NCI-H345 treated with DMSO at 0.1 percent for 48 hours (cell line): Measurements from ENCODE around the gene MAP3K10.
"Not testable (repeated sequence)": the region's sequence is repeated elsewhere in the genome, so short reads cannot be mapped to it uniquely, and the experiment has no call there.

Experiments used
- DNase-seq: peaks from one replicate; lab custom pipeline; 2025; ENCODE audit not compliant: unreplicated experiment; lab: John Stamatoyannopoulos, UW

Gene MAP3K10

DNA sequence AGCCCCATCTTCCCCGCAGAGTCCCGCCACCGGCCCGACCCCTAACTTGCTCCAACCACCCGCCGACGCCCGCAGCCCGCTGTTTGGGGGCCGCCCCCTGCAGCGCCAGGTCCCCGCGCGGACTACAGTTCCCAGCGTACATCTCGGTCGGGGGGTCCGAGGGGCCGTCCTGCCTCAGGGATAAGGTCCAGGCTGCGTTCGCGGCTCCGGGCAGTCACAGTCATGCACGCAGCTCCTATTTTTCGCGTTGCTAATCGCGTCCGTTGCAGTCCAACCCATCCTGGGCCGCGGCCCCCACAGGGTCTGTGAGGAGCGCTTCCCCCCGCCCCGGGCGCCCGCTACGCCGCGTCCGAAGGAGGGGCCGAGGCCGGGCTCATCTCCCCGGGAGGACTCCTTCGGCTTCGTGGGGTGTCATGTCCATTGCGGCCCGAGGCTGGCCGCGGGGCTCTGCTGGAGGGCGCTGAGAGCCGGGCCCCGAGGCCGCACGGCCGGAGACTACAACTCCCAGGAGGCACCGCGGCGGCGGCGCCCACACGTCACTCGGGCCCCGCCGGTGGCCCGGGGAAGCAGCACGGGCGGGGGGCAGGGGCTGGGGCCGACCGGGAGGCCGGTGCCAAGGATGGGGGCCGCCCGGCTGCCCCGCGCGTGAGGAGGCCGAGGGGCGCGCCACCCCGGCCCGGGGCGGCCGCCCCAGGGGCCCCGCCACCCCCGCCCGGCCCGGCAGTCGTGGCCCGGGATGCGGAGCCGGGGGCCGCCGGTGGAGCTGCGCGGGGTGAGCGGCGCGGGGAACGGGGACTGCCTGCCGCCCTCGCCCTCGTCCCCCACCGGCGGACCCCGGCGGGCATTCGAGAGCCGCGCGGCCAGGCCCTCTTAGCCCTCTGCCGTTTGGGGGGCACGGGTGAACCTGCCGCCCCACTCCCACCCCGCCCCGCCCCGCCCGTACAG is at the start of gene MAP3K10:
Gene MAP3K10 (plus strand): TSS at position 536 of the 945 bp plus-strand sequence. CDS start 606 bp downstream, outside the sequence.
- peak; percentile 75 for DNase-seq

DNA sequence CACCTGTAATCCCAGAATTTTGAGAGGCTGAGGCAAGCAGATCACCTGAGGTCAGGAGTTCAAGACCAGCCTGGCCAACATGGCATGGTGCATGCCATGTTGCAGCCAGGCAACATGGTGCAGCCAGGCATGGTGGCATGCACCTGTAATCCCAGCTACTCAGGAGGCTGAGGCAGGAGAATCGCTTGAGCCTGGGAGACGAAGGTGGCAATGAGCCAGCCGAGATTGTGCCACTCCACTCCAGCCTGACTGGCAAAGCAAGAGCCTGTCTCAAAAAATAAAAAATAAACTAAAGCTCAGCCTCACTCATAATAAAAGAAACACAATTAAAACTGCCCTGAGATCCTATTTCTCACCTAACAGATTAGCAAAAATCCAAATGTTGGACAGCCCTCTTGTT is 49.7 kb upstream of the MAP3K10 start:
- no peak for DNase-seq

DNA sequence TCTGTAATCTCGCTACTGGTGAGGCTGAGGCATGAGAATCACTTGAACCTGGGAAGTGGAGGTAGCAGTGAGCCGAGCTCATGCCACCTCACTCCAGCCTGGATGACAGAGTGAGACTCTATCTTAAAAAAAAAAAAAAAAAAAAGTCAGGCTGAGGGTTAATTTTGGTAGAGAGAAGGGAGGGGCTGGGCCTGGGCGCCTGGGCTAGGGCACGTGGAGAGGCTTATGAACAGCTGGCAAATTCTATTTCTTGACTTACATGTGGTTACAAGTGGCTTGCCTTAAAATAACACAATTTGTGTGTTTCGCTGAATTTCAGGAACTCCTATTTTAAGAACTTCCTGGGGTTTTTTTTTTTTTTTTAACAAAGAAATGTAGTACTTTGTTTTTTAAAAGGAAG is 47.6 kb upstream of the MAP3K10 start:
- DNase-seq = no peak

DNA sequence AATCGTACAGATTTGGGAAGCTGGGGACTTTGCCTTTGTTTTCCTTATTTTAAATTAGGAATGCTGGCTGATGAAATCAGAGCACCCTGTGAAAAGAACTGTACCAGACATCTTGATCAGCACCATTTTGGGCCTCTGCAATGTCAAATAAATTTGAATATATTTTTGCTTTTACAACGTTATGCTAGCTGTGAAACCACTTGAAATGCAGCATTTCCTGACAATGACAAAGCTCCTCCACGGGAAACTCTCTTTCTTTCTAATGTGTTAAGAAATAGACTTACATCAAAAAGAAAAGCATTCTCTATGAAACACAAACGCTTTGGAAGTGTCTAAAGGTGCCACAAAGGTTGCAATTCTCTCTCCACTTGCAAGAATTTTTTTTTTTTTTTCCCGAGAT is 47.1 kb upstream of the MAP3K10 start:
- DNase-seq = no peak

DNA sequence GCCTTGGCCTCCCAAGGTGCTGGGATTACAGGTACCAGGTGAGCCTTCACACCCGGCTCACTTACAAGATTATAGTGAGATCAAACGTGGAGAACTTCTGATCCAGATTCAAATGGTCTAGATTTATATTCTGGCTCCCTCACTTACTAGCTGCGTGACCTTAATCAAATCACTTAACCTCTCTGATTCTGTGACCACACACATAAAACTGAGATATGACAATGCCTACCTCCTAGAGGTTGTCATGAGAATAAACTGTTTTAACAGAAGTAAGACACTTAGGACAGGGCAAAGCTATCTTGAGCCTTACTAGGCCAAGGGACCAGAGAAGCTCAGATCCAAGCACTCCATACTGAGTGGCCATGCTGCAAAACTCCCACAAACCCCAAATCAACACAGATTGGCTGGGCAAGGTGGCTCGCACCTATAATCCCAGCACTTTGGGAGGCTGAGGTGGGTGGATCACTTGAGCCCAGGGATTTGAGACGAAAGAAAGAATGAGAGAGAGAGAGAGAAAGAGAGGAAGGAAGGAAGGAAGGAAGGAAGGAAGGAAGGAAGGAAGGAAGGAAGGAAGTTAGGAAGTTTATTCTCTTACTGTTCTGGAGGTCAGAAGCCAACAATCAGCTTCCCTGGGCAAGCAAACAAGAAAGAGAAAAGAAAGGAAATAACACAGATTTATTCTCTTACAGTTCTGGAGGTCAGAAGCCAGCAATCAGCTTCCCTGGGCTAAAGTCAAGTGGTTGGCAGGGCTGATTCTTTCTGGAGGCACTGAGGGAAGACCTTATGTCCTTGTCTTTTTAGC is 46.1 kb upstream of the MAP3K10 start:
- DNase-seq = no peak

DNA sequence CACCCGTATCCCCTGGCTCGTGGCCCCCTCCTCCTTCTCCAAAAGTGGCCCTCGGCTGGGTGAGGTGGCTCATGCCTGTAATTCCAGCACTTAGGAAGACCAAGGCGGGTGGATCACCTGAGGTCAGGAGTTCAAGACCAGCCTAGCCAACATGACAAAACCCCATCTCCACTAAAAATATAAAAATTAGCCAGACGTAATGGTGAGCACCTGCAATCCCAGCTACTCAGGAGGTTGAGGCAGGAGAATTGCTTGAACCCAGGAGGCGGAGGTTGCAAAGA is 45.5 kb upstream of the MAP3K10 start:
- DNase-seq = not testable (repeated sequence)

DNA sequence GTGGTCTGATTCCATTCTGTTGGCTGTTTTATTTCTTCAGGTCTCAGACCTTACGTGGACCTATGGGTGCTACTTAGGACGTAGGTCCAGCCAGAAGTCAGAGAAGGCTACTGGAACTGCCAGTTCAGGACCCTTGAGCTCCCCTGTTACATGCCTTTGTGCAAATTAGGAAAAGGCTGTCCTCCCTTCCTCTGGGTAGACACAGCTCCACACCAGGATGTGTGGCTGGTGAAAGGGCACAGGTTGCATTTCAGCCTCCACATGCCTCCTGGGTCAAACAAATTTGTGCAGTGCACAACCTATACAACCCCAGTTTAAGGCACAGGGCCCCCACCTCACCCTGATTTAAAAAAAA is 43.9 kb upstream of the MAP3K10 start:
- DNase-seq = no peak

DNA sequence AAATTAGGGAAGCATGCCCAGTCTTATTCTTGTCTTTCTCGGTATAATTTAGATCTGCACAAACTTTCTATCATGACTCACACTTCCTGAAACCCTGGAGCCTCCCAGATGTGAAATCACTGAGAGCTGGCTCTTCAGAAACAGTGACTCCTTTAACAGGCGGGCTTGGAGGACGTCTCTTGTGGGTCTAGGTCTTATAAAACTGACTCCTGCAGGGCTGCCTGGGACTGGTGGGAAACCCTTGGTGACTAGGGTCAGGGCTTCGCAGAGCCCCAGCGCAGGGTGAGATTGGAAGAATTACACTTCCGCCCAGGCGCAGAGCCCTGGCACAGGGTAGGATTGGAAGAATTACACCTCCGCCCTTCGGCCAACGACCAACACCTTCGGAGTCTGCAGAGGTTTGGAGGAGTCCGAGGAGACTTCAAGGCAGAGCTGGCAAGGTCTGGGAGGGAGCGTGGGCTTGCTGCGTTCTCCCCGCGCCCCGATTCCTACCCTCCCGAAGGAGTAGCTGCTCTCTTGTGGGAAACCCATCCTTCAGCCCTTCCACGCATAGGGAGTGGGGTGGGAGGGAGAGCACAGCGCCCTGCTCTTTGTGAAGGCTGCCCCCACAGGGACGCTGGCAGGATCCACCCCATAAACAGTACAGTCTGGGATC is 43.4 kb upstream of the MAP3K10 start:
- no peak for DNase-seq

DNA sequence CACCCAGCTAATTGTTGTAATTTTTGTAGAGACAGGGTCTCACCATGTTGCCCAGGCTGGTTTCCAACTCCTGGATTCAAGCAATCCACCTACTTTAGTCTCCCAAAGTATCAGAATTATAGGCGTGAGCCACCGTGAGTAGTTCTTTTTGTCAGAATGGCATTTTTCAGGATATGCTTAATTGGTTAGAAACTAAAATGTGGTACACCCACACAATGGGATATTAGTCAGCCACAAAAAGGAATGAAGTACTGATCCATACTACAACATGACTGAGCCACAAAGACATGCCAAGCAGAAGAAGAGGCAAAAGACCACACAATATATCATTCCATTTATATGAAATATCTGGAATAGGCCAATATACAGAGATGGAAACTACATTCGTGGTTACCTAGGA is 41.7 kb upstream of the MAP3K10 start:
- no peak for DNase-seq

DNA sequence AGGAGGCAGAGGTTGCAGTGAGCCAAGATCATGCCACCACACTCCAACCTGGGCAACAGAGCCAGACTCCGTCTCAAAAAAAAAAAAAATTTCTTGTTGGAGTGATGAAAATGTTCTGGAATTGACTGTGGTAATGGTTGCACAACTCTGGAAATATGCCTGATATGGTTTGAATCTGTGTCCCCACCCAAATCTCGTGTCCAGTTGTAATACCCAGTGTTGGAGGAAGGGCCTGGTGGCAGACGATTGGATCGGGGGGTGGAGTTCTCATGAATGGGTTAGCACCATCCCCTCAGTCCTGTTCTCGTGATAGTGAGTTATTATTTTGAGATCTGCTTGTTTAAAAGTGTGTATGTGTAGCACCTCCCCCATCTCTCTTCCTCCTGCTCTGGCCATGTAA is 41.1 kb upstream of the MAP3K10 start:
- DNase-seq = no peak

DNA sequence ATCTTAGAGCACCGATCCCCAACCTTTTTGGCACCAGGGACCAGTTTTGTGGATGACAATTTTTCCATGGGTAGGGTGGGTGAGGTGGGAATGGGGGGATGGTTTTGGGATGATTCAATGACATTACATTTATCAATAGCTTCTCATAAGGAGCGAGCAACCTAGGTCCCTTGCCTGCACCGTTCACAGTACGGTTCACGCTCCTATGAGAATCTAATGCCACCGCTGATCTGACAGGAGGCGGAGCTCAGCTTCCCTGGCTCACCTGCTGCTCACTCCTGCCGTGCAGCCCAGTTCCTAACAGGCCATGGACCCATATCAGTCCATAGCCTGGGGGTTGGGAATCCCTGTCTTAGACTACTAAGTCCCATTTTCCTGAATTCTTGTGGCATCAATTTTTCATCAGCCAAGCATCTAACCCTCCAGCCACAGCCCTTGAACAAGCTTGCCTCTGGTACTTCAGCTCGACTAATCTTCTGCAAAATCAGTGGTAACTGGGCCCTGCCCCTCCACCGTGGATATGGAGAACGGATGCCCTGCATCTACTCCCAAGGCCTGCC is 37.0 kb upstream of the MAP3K10 start:
- DNase-seq = no peak

DNA sequence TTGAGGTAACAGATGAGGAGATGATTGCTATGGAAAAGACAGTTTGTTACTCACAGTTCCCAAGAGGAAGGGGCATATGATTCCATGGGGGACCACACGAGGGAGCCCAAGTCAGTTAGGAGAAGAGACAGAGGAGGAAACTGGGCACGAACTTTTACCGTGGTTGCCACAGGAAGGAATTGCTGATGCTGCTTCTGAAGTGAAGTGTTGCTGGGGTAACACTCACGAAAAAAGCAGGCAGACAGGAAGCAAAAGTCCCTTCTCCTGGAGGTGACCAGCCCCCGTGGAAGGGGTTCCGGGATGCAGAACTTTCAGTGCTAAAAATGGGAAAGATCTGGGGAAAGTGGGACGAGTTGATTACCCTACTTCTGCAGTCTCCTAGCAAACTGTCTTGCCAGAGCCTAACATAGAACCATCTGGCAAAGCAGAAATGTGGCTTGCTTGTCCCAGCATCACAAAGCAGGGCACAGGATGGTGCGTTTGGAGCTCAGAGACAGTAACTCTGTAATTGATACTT is 35.4 kb upstream of the MAP3K10 start:
- DNase-seq = no peak

DNA sequence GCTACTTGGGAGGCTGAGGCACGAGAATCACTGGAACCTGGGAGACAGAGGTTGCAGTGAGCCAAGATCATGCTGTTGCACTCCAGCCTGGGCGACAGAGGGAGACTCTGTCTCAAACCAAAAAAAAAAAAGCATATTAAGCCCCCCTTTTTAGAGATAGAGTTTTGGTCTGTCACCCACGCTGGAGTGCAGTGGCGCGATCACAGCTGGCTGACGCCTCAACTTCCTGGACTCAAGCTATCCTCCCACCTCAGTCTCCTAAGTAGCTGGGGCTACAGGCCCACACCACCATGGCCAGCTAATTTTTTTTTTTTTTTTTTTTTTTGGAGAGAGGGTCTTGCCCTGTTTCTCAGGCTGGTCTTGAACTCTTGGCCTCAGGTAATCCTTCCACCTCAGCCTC is 34.2 kb upstream of the MAP3K10 start:
- DNase-seq = no peak

DNA sequence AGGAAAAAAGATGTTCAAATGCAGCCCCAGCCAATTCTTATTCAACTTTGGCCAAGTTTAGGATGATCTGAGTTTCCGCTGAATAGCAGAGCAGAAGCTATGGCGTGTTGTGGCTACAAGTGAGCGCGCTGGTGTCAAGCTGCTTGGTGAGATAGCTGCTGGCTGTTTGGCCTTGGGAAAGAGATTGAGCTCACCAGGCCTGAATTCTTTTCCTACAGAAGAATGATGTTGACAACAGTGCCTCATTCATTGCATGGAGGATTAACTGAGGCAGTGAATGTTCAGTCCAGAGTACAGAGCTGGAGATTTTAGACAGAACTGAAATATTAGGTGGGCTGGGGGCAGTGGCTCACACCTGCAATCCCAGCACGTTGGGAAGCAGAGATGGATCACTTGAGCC is 31.5 kb upstream of the MAP3K10 start:
- DNase-seq = no peak

DNA sequence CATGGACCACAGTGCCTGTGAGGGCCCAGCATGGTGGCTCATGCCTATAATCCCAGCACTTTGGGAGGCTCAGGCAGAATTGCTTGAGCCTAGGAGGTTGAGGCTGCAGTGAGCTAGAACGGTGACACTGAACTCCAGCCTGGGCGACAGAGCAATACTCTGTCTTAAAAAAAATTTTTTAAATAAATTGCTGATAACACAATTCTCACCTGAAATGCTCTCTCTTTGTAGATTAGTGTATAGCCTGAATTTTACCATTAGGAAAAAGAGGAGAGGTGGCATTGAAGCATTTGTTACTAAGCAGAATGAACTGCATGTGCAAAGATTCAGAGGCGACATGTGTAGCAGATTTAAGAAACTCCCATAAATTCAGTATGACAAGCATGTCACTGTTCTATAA is 29.1 kb upstream of the MAP3K10 start:
- DNase-seq = no peak

DNA sequence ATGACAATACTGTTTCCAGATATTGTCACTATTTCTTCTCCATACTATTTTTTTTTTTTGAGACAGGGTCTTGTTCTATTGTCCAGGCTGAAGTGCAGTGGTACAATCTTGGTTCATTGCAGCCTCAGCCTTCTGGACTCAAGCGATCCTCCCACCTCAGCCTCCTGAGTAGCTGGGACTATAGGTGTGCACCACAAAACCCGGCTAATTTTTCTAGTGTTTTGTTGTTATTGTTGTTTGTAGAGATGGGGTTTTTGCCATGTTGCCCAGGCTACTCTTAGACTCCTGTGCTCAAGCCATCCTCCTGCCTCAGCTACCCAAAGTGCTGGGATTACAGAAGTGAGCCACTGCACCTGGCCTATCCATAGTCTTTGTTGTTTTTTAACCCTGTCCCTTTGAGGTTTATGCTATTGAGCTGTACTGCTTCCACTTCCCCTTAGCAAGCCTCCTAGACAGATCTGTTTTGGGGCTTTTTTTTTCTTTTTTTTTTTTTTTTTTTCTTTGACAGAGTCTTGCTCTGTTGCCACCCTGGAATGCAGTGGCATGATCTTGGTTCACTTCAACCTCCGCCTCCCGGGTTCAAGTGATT is 27.6 kb upstream of the MAP3K10 start:
- DNase-seq = no peak

DNA sequence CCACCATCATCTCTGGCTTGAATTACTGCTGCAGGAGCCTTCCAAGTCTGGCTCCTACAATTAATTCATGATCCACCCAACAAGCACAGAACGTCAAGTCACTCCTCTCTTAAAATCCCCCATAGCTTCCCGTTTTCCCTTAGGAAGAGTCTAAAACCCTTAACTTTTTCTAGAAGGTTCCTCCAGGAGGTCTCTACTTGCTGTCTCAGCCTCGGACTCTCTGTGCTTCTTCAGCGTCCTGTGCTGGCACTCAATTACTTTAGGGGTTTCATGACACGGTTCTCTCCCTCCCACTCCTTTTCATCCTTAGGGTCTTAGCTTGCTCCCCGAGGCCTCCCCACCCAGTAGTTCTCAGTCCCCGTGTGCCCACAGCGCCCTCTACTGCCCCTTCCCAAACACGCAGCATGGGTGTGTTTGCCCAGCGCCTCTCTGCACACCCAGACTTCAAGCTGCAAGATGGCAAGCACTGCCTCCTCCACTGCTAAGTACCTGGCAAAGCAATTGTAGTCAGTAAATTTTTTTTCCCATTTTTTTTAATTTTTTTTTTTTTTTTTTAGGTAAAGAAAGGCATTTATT is 25.8 kb upstream of the MAP3K10 start:
- no peak for DNase-seq

DNA sequence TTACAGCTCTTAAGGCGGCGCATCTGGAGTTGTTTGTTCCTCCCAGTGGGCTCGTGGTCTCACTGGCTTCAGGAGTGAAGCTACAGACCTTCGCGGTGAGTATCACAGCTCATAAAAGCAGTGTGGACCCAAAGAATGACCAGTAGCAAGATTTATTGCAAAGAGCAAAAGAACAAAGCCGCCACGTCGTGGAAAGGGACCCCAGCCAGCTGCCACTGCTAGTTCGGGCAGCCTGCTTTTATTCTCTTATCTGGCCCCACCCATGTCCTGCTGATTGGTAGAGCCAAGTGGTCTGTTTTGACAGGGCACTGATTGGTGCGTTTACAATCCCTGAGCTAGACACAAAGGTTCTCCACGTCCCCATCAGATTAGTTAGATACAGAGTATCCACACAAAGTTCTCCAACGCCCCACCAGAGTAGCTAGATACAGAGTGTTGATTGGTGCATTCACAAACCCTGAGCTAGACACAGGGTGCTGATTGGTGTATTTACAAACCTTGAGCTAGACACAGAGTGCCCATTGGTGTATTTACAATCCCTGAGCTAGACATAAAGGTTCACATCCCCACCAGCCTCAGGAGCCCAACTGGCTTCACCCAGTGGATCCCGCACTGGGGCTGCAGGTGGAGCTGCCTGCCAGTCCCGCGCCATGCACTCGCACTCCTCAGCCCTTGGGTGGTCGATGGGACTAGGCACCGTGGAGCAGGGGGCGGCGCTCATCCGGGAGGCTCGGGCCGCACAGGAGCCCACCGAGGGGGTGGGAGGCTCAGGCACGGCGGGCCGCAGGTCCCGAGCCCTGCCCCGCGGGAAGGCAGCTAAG is 21.5 kb upstream of the MAP3K10 start:
- not testable (repeated sequence) for DNase-seq

DNA sequence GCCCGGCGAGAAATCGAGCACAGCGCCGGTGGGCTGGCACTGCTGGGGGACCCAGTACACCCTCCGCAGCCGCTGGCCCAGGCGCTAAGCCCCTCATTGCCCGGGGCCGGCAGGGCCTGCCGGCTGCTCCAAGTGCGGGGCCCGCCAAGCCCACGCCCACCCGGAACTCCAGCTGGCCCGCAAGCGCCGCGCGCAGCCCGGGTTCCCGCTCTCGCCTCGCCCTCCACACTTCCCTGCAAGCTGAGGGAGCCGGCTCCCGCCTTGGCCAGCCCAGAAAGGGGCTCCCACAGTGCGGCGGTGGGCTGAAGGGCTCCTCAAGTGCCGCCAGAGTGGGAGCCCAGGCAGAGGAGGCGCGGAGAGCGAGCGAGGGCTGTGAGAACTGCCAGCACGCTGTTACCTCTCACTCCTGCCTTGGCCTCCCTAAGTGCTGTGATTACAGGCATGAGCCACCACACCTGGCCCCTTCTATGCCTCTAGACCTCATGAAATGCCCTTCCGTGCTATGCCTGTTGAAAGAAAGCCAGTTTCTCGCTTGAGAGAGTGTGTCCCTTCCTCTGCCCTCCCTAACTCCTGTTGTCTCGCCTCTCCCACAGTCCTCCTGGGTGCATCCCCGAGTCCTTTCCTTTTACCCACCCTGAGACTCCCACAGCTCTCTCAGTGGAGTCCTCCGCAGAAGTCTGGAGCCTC is 20.8 kb upstream of the MAP3K10 start:
- not testable (repeated sequence) for DNase-seq
